GM21717 (cell line): ENCODE results near the gene SH3RF3.

ENCODE experiments used
- ATAC-seq: cut with Tn5 transposase; IDR thresholded peaks from one replicate; pipeline ENCODE4 v1.9.1; 2021; ENCODE audit warnings: mild to moderate bottlenecking, moderate library complexity; ENCODE audit not compliant: unreplicated experiment

Gene SH3RF3

DNA sequence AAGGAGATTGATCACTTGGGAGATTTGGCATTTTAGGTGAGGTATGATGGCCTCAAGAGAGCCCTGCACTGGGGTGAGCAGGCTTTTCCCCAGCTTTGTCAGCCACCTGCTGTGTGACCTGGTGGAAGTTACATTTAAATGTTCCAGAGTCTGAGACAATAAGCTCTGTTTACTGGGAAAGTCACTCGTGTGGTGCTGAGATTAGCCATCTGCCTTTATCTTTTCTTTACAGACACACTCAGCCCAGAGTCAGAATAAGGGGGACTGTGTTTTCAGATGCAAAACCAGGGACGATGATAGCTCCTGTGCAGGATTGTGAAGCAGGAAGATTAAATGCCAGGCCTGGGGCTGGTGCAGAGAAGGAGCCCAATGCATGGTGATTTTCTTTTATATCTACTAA is 47.9 kb downstream of the SH3RF3 start:
- ATAC-seq = no peak

DNA sequence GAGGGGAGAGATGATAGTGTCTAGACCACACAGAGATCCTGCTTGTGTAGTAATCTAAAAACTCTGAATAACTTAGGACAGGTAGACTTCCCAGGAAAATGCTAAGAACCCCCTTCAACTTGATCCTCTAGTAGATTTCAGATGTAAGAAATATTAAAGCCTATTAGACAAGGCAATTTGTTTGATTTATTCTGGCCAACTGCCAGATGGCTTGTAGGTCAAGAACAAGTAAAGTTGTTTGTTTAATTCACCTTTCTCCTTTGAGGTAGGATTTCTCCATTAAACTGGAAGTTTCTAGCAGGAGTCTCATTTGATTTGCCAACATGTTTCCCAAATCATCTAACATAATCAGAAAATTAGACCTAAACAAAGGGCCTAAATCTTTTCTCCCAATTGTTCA is 48.6 kb downstream of the SH3RF3 start:
- no peak for ATAC-seq

DNA sequence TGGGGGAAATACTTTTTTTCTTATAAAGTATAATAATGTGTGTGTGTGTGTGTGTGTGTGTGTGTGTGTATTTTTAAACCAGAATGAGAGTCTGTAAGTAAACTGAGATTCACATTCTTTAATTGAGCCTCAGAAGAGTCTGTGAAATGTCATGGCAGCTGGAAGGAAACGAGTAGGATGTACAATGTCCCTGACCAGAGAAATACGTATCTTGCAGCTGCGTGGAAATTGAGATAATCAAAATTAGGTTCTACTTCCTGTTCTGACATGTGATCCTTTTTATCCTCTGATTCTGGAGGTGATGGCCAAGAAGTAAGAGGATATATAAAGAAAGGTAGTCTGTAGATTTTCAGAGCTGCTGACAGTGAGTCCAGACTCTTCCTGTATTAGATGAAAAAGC is 50.0 kb downstream of the SH3RF3 start:
- ATAC-seq = no peak

DNA sequence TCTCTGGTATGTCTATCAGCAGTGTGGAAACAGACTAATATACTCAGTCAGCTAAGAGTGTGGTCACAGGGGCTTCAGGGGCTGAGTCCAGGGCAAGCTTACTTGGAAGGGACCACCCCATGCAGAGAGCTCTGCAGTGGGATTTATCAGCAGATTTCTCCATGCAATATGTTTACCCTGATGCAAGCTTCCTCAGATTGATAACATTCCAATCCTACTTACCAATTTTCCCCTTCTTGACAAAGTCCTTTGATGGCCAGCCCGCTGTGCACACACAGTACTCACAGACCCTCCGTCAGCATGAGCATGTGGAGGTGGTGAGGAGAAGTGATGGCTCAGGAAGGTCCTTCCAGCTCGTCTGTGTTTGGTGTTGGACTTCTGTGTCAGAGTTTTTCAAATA is 51.8 kb downstream of the SH3RF3 start:
- ATAC-seq = no peak

DNA sequence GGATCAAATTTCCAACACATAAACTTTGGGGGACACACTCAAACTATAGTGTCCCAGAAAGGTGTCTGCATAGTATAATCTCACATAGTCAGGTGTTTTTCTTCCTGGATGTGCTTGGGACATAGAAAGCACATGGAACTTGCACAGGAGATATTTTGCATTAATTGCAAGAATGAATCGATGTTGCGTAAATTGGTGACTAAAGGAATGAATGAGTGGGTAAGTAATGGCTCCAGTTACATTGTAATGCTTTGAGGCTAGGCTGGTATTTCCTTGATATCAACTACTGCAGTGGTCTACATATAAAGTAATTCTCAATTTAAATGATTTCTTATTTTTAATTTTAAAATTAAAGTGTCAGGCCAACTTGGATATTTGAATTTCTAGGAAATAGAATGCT is 53.4 kb downstream of the SH3RF3 start:
- no peak for ATAC-seq

DNA sequence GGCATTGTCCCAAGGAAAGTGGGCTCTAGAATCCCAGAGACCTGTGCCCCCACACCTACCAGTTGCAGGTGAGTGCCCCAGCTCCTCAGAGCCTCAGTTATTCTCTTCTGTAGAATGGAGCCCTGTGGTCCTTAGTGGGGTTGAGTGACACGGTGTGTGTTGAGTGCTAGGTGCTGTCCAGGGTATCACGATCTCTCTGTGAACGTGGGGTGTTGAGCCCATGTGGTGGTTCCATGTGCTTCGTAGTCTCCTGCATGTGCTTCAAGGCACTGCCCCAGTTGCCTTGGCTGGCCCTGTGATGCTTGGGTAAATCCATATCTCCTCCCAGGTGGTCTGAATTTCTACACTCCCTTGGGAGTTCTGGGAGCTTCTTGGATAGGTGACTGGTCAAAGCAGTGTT is 54.9 kb downstream of the SH3RF3 start:
- ATAC-seq = no peak

DNA sequence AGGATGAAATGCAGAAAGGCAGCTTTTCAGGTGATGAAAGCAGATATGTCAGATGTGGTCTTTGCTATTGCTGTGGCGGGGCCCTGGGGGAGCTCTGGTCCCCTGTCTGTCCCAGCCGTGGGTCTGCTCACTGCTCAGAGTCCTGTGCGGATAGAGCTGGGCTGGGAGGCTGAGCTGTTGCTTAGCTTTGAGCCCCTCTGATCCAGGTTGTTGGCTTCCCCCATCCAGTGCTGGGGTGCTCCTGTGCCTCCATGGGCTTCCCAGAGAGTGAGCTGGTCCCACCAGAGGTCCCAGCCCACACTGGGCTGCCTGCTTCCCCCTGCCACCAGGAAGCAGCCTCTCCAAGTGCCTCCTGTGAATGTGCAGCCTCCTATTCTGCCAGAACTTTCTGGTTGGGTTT is 55.4 kb downstream of the SH3RF3 start:
- ATAC-seq = no peak

DNA sequence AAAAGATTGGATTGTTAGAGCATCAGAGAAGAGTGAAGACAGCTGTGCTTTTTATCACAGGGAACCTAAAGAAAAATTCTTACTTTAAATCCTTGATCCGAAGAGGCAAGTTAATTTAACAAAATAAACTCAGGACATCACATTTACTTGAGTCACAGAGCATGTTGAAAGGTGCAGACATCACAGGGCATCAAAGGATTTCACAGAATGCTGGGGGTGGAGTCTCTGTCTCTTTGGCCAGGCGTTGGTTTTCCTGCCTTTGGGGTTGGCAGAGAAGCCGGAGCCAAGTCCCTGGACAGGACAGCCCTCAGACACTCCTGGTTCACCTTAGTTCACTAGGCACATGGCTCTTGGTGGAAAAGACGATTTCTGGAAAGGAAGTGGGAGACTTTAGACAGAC is 56.3 kb downstream of the SH3RF3 start:
- no peak for ATAC-seq

DNA sequence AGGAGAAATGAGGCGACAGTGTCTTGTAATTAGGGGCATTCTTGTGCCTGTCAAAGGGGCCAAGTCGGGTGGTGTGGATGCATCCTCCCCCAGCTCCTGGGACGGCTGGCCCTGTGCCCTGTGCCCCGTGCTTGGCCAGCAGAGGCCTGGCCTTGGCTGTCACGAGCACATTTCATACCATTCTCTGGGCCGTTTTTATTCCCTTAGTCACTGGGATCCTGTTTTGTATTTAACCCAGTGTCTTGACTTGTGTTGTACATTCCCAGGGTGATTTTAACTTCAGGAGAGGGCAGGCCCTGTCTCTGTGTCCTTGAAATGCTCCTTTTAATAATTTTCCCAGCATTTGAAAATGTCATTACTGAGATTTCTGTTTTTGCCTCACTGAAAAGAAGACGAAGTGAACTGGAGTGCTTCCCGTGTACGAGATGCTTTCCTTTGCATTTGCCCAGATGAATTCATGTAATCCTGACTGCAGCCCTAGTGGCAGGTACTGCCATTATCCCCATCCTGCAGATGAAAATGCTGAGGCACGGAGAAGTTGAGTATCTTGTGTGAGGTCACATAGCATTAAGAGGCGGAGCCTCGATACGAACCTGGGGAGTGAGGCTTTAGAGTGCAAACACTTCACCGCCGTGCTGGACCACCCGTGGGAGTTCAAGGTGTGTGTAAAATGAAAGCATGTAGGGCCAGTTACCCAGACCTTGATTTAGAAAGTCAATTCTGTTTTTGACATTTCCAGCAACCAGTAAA is 57.0 kb downstream of the SH3RF3 start:
- no peak for ATAC-seq

DNA sequence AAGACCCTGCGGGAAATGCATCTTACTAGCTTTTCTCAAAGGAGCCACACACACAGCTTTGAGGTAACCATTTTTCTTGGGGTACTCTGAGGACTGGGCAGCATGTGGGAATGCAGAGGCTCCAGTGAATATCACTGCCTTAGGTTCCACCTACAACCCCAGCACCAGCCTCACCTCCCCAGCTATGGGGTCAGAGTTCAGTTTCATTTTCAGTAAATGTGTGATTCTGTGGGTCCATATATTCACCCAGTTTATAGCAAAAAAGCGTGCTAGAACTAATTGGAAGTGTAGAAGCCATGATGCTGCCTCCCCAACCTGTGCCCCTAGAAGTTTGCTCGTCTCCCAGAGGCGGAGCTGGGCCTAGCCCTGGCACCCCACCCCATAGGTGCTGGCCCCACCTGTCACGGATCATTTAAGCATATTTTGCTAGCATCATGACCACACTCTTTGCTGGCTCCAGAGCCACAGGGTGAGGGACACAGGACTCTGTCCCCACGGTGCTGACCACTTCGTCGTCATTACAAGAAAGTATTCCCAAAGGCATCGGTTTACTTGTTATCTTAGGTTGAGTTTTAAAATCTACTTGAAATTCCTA is 57.7 kb downstream of the SH3RF3 start:
- ATAC-seq = no peak

DNA sequence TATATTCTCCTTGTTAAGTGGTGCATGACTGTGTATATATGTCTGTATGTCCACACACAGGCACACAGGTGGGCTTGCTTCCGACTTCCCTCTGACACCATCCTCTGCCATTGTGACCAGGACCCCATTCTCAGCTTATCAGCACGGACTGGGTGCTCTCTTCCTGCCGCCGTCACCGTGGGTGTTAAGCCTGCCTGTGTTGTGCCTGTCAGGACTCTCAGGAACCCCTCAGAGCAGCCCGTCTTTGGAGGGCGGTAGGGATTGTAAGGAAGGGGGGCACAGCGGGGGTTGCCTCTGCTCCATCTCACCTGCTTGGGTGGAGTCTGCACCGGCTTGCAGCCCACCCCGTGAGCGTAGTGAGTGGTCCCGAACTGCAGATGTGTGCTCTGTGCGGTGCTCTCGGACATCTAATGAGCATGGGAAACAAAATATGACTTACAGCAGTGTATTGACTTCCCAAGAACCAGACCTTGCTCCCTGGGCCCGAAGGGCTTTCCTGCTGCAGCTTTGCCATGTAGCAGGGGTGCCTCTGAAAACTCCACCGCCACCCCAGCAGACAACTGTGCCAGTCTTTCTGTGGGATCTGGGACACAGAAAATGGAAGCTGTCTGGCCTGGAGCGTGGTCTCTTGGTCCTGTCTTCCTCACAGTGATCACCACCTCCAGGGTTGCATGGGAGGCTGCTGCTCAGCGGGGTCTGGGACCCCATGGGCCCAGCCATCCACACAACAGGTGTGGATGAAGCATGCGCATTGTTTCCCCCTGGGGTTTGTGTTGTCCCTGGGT is 58.9 kb downstream of the SH3RF3 start:
- no peak for ATAC-seq

DNA sequence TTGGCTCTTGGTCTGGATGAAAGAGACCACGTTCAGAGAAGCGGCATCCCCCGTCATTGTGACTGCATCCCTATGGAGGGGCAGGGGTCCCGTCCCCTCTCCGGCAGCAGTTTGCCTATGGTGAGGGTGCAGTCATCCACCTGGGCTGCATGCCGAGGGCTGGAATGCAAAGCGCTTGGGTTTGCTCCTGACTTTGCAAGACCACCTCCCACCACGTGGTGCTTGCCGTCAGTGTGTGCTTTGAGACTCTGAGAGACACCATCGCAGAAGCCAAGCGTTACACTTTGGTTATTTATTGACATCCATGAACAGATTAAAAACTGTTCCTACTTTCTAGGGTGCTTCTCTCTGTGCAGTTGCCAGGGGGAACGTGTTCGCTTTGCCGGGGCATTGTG is 59.5 kb downstream of the SH3RF3 start:
- ATAC-seq = no peak

DNA sequence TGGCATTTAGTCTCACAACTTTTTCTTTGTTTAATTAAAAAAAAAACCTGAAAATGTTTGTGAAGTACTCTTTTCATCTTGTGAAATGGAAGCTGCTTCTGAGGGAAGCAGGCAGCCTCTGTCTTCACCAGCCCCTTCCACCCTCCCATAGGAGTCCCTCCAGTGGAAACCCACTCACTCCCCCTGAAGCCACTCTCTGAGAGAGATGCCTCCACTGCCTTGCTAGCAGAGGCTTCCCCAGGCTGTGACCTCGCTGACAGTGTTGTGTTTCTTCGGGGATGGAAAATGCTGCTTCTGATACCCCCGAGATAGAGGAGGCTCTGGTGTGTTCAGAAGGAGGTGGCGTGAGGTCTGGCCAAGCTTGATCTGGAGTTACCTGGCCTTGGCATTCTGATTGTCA is 59.9 kb downstream of the SH3RF3 start:
- no peak for ATAC-seq

DNA sequence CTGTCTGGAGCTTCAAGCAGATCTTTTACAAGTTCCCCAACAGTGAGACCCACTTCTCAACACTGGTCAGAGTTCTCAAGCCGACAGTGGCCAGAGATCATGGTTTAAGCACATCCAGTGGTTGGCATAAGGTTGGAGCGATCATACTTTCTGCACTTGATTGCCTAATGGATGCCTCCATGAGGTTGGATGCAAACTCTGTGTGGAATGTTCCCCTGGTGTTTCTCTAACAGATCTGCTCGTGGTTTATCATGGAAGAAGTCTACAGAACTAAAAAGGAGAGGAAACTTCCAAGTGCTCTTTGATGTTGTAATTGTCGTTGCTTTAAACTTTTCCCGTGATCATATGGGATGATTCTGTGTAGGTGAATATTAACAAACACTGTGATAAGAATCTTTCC is 60.7 kb downstream of the SH3RF3 start:
- no peak for ATAC-seq

DNA sequence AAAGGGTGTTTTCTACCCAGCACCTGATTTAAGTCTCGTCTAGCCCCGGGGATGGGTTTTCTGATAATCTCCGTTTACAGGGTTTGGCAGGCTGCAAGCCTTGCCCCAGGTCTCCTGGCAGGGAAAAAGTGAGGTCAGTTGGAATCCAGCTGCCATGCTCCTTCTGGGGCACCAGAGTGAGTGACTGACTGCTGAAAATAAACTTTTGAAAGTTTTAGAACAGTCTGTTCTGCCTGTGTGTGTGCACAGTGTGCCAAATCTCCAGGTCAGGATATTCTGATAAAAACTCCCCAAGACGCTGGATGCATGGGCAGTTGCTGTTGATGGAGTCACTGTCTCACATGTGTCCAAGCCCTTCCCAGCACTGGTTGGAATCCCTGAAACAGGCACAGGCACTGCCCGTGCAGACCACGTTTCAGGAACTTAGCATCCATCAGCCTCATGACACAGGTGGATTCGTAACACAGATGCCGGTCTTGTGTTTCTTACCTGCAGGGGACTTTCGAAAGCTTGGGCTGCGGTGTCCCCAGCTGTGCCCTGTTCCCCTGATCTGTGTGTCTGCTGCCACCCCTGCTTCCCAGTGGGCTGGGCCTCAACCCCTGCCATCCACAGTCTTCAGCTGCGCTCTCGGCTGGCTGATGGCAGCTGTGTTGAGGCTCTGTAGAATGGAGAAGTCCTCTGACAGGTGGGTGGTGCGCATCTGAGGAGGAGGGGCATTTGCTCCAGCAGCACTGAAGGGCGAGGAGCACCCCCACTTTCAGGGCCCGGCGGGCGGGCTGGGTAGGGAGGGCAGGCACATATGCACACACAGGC is 65.0 kb downstream of the SH3RF3 start:
- no peak for ATAC-seq

DNA sequence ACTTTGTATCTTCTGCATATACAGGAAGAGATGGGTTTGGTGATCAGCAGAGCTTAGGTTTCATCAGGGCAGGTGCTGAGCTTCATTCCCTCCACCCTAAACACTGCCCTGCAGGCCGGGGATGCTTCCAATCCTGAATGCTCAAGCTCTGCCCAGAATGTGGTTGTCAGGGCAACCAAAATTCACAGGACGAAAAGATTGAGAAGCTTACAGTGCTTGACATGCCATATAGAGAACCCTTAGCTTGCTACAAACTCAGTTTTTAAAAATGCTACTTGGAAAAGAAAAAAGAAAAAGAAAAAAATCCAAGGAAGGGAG is 65.6 kb downstream of the SH3RF3 start:
- ATAC-seq = no peak

DNA sequence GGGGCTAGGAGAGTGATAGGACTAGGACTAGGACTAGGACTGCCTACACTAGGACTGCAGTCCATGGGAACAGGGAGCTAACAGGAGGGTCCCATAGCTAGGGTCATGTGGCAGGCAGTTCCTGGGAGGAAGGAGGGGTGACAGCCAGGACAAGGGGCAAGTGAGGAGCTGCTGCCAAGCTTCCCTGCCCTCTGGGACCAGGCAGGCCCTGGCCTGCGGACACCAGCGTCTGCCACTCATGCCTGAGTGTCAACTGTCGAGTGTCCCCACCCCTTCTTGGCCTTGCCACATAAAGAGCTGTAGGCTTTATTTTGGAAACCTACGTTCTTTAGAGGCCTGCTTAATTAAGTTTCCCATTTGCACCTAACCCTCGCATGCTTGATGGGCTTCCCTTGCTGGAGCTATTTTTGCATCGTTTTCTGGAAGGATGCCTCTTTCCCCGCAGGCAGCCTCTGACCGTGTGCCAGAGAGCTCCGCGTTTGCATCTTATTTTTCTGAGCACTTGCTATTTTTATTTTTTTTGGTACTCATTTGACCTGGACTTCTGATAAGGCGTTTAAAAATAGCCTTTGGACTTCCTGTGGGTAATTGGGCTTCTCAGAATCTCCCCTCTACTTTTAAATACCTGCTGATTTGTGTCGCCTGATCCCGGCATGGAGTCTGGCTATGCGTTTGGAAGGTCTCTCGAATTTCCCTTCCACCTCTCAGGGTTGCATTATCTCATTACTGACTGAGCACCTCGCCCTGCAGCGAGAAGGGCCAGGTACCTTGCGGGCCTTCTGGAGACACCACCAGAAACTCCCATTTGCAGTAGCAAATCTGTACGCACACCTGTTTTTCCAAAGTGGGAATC is 66.4 kb downstream of the SH3RF3 start:
- no peak for ATAC-seq

DNA sequence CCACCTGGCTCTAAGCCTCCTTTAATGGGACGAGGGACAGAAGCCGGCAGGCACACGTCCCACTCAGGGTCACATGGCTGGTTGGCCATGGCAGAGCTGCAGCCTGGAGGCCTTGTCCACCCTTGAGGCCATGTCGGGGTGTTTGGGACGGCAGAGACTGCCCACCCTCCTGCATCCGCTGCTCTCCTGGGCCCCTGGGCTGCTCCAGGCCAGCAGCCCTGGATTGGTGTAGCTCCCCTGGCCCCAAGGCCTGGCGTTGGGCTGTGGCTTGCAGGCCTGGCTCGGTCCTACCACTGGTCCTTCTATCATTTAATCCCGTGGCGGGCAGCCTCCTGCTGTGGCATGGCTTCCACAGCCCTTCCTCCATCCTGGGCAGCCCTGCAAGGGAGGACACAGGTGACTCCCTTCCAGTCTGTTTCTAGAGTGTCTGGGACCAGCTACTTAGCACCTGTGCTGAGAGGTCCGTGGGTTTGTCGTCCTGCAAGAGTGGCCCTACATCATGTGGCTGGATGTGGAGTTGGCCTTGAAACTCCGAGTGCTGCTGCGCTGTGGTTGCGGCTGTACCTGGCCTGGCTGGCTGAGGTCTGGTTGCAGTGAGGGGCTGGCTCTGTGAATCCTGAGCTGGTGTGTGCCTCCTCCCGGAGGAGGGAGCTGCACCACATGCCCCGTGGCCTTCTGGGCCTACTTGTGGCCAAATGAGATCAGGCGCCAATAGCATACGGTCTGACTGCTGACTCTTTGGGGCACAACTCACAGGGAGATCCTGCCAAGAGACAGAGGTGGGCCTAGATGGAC is 67.3 kb downstream of the SH3RF3 start:
- ATAC-seq = no peak

DNA sequence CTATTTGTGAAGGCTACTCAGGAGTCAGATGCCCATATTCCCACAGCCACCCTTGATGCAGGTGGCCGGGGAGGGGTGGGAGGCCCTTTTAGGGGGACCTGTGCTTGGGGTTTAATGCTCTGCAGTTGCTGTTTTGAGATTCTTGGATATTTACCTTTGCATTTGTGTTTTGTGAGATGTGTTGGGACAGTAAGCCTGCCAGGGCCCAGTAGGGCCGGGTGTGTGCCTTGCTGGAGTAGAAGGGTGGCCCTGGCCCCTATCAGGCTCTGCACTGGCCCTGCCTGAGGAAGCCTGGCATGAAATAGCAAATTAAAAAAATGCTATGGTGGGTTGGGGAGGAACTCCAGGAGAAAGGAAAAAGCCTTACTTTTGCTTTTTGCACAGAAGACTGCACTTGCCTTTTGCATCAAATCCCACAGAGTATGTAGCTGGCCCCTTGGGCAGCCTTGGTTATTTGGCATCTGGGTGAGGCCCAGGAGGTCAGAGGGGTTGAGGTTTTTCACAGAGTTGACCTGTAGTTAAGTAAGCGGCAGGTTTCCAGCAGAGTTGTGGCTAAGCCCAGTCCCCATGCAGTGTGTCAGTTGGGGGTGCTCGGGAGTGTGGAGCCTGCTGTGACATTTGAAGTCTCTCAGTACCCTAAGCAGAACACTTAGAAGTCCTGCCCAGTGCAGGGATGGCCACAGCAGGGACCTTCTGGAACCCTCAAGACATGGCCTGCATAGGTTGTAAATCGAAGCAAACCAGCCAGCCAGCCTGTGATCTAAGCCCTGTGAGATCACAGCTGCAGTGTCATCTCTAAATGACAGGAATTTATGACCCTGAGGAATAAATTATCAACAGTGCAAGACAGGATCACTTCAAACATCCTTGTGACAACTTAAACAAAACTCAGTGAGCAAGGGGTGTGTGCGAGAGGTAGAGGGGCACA is 68.8 kb downstream of the SH3RF3 start:
- ATAC-seq = no peak
